HG03045 (cell line): ENCODE measurements around the gene PRIMPOL.

ENCODE experiments used
- ATAC-seq: cut with Tn5 transposase; IDR thresholded peaks from one replicate; pipeline ENCODE4 v1.9.1; 2021; ENCODE audit warnings: mild to moderate bottlenecking, moderate library complexity; ENCODE audit not compliant: unreplicated experiment

PRIMPOL gene

GRCh38 chr4:184666670-184667069 is 17.1 kb downstream of the PRIMPOL start:
- ATAC-seq: no peak

GRCh38 chr4:184668096-184668495 is 18.6 kb downstream of the PRIMPOL start:
- ATAC-seq: no peak

- no peak for ATAC-seq
Observed at GRCh38 chr4:184668511-184669114, 19.1 kb downstream of the PRIMPOL start.

DNA sequence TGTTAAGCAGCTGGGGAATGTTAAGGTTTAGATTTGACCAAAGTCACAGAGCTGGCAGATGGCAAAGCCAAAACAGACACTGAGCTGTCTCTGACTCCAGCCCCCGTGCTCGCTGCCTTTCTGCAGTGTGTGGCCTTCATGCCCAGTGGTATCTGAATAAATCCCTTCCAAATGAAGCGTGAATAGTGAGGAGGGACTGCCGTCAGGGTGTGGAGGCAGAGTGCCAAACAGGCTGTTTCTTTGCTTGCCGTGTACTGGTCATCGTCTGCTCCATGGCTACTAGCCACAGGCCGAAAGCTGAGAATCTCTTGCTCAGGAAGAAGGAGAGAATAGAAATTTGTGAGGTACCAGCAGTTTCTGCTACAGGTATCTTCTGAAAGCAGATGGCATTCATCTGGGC is 19.7 kb downstream of the PRIMPOL start:
- no peak for ATAC-seq

GRCh38 chr4:184671101-184671500 is 21.6 kb downstream of the PRIMPOL start:
- no peak for ATAC-seq

DNA sequence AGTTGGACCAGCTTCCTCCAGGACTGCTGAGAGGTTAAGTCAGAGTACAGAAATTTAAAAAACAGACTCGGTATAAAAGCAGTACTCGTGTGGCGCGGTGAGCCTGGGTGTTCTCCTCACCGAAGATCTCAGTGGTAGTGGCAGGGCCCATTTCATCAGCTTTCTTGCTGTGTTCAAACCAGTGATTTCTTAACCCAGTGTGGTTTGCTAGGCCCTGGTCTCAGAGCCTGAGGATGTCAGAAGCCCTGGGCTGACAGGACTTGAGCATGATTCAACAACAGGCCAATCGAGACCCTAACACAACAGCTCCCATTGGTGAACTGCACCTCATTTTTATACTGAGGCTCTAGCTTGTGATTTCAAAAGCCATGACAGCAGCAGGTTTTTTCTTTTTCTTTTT is 23.2 kb downstream of the PRIMPOL start:
- ATAC-seq: no peak

- no peak for ATAC-seq
Observed at GRCh38 chr4:184674011-184674410, 24.5 kb downstream of the PRIMPOL start.

- ATAC-seq: no peak
Observed at GRCh38 chr4:184675018-184675417, 25.5 kb downstream of the PRIMPOL start.

DNA sequence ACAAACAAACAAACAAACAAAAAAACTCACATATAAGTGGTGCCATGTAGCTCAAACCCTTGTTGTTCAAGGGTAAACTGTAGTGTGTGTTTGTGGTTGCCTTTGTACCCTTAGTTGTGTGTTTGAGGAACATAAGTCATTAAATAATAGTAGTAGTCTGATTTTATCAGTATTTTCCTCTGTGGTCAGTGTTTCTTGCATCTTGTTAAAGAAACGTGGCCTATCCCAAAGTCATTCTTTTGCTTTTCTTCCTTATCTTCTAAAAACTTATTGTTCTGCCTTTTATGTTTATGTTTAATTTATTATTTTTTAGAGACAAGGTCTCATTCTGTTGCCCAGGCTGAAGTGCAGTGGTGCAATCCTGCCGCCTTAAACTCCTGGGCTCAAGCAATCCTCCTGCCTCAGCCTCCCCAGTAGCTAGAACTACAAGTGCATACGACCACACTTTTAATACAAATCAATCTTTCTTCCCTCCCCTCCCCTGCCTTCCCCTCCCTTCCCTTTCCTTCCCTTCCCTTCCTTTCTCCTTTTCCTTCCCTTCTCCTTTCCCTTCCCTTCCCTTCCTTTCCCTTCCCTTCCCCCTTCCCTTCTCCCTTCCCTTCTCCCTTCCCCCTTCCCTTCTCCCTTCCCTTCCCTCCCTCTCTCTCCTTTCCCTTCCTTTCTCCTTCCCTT is 26.4 kb downstream of the PRIMPOL start:
- no peak for ATAC-seq

DNA sequence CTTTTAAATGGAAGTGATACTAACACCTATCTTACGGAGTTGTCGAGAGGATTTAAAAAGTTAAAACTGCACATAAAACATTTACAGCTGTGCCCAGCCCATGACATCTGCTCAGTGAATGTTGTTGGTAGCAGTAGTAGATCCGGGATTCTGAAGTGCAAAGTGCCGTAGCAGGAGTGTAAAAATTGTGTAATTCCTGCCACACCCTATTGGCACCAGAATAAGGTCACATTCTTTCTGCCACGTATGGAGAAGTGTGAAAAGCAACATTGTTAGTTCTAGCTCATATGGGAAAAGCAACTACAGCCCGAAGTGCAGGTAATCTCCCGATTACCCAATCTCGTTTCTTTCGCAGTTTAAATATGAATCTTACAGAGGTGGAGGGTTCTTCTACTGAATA is 31.2 kb downstream of the PRIMPOL start:
- ATAC-seq: no peak

DNA sequence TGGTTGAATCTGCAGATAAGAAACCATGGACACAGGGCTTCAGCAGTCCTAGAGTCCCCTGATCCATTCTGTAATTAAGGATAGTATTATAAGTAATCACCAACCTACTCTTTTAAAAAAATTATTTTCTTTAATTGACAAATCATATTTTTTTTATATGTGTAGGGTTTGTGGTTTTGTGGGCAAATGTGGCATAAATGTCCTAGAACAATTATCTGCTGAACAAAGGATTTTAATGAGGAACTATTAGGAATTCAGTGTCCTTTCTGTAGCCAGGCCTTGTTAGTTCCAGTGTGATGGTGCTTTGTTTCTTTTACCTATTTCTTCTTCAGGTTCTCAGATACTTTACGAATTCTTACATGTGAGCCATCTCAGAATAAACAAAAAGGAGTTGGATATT is 32.4 kb downstream of the PRIMPOL start:
- no peak for ATAC-seq

DNA sequence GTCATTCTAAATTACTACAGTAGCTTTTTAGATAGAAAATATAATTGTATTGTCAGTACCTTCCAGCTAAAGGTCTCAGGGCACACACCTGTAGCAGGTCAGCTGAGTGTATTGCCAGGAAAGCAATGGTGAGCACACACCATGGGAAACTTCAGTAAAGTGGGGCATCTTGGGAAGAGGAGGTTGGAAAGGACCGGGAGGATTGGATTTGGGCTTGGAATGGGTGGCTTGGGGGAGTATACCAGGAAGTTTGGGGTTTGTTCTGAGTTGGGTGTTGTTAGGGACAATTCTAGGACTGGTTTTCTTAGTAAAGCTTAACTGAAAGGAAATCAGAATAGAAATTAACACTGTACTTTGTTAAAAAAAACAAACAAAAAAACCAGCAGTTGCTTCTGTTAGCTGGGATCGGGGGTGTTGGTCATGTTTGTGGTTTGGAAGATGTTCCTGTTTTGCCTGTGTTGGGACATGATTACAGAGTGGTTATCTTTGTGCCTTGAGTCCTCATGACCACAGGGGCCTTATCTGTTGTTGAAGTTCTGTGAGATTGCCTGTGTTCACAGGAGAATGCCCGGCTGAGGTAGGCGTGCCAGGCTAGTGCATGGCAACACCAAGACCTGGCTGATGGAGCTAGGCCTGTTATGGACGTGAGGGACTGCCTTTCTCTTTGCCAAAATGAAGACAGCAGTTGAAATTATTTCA is 35.1 kb downstream of the PRIMPOL start:
- ATAC-seq: no peak

- no peak for ATAC-seq
Observed at GRCh38 chr4:184688005-184688404, 38.5 kb downstream of the PRIMPOL start.

GRCh38 chr4:184688447-184688846 is 38.9 kb downstream of the PRIMPOL start:
- no peak for ATAC-seq

DNA sequence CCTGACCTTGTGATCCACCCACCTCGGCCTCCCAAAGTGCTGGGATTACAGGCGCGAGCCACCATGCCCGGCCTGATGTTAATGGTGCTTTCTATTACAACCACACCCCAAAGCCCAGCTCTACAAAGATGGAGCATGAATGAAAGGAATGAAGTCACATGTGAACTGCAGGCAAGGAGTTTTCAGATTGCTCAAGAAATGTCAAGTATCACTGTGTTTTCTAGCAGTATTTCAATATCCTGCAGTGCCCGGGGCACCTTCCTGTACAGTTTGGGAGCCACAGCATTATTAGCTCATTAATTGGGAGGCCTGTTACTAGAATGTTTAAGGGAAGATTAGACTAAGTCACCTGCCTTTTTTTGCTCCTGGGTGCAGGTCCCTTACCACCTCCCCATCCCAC is 40.1 kb downstream of the PRIMPOL start:
- no peak for ATAC-seq

- no peak for ATAC-seq
Observed at GRCh38 chr4:184693056-184693455, 43.5 kb downstream of the PRIMPOL start.

- ATAC-seq: no peak
Observed at GRCh38 chr4:184694412-184694956, 44.9 kb downstream of the PRIMPOL start.

DNA sequence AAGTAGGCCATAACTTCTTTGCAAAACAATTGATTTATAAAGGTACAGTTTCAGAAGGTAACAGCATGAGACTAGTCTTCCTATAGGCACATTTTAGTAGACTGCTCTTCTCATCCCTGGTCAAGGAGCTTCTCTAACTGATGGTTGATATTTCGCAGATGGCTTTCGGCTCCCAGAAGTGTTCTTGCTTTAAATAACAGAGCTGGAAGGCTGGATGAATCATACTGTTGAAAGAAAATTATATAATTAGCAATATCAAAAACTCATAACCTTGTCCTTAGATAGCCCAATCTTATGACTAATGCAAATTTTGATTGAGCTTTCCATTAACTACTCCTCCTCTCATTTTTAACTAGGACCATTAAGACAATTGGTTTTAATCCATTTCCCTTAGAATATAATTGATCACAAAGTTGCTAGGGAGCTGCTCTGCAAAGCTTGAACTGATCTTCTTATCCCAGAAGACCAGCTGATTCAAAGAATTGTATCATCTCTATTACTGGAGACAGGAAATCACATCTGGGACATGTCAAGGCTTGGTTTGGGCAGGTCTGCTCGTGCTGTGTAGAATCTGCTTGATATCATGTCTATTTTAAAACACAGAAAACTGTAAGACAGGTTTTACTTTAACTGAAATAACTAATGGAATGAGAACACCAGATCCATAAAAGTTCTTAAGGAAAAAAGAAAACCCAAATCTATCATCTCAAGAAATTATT is 45.8 kb downstream of the PRIMPOL start:
- ATAC-seq: no peak

GRCh38 chr4:184697956-184698355 is 48.4 kb downstream of the PRIMPOL start:
- ATAC-seq: no peak

- no peak for ATAC-seq
Observed at GRCh38 chr4:184699941-184700340, 50.4 kb downstream of the PRIMPOL start.

GRCh38 chr4:184702114-184702513 is 52.6 kb downstream of the PRIMPOL start:
- no peak for ATAC-seq
